SIG-M5 (cell line): ENCODE data around the gene SMAD5.

Experiments
- DNase-seq: peaks from one replicate; lab custom pipeline; 2025; lab: John Stamatoyannopoulos, UW

SMAD5 gene

GRCh38 chr5:136132557-136133221, at the start of gene SMAD5:
Gene SMAD5 (plus strand): TSS chr5:136132845. CDS start chr5:136153761, 20,916 bp downstream.
- no peak for DNase-seq

- no peak for DNase-seq
Measured at GRCh38 chr5:136084698-136085097, 47.9 kb upstream of the SMAD5 start.

GRCh38 chr5:136086783-136087566, 45.7 kb upstream of the SMAD5 start:
- no peak for DNase-seq

GRCh38 chr5:136087961-136088871, 44.4 kb upstream of the SMAD5 start:
- DNase-seq, result no peak

- no peak for DNase-seq
Measured at GRCh38 chr5:136089791-136090190, 42.9 kb upstream of the SMAD5 start.

GRCh38 chr5:136090319-136090718, 42.3 kb upstream of the SMAD5 start:
- DNase-seq, result no peak

GRCh38 chr5:136094189-136094912, 38.3 kb upstream of the SMAD5 start:
- no peak for DNase-seq

GRCh38 chr5:136094913-136095641, 37.6 kb upstream of the SMAD5 start:
- DNase-seq, result no peak

GRCh38 chr5:136098176-136098575, 34.5 kb upstream of the SMAD5 start:
- DNase-seq, result no peak

- no peak for DNase-seq
Measured at GRCh38 chr5:136099870-136100269, 32.8 kb upstream of the SMAD5 start.

- no peak for DNase-seq
Measured at GRCh38 chr5:136101884-136102283, 30.8 kb upstream of the SMAD5 start.

- DNase-seq, result no peak
Measured at GRCh38 chr5:136103118-136103517, 29.5 kb upstream of the SMAD5 start.

GRCh38 chr5:136104306-136104965, 28.2 kb upstream of the SMAD5 start:
- no peak for DNase-seq

- no peak for DNase-seq
Measured at GRCh38 chr5:136106351-136107031, 26.2 kb upstream of the SMAD5 start.

- DNase-seq, result no peak
Measured at GRCh38 chr5:136108180-136108611, 24.4 kb upstream of the SMAD5 start.

GRCh38 chr5:136108766-136109165, 23.9 kb upstream of the SMAD5 start:
- DNase-seq, result no peak

GRCh38 chr5:136109453-136110135, 23.1 kb upstream of the SMAD5 start:
- no peak for DNase-seq

GRCh38 chr5:136113606-136114005, 19.0 kb upstream of the SMAD5 start:
- DNase-seq, result no peak

- no peak for DNase-seq
Measured at GRCh38 chr5:136114414-136115125, 18.1 kb upstream of the SMAD5 start.
